NCI-H526 (cell line): ENCODE data around the gene SLC25A43.
"Not testable (repeated sequence)": the region's sequence is repeated elsewhere in the genome, so short reads cannot be mapped to it uniquely, and the experiment has no call there.

Experiments
- DNase-seq, 2 experiments: peaks; one replicate each; lab custom pipeline; 2025; lab: John Stamatoyannopoulos, UW

Gene SLC25A43

DNA sequence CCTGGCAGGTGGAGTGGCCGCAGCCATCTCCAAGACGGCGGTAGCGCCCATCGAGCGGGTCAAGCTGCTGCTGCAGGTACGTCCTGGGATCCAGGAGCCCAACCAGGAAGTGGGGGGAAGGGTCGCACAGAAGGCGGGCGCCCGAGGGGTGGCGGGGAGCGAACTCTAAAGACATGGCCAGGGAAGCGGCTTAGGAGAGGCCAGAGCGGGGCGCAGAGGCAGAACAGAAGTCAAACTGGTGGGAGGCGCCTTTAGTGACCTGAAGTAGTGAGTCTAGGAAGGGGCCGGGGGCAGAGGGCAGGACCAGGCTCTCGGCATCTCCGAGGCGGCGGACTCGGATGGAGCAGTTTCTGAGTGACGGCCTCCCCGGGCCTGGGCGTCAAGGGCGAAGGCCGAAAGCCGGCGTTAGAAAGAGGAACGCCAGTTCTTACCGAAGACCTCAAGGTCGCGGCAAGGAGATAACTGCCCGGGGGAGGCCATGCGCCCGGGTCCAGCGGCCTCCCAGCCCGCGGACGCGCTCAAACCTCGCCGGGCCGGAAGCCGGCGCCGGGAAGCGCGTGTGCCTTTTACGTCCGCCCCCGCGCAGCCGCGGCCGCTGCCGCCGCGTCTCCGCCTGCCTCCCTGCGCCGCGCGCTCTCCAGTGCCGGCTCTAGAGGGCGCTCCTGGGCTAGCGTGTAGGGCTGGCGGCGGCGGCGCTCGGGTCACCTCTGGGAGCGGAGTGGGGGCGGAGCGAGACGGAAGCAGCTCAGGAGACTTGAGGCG is 69.6 kb downstream of the SLC25A43 start:
- DNase-seq, result peak; percentile 43 to 86

DNA sequence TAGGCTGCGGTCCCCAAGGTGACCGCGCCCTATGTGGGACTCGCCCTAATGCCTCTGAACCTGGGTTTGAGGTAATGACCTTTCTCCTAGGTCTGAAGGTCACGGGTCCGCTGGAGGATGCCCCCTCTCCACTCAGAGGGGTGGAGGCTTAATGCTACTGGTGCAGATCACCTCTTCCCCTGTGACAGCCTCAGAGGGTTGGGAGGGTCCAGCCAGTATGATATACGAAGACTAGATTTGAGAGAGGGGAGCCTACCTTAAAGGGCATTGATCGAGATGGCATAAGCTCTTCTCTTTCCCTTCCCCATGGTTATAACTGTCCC is 70.1 kb downstream of the SLC25A43 start:
- no peak for DNase-seq

DNA sequence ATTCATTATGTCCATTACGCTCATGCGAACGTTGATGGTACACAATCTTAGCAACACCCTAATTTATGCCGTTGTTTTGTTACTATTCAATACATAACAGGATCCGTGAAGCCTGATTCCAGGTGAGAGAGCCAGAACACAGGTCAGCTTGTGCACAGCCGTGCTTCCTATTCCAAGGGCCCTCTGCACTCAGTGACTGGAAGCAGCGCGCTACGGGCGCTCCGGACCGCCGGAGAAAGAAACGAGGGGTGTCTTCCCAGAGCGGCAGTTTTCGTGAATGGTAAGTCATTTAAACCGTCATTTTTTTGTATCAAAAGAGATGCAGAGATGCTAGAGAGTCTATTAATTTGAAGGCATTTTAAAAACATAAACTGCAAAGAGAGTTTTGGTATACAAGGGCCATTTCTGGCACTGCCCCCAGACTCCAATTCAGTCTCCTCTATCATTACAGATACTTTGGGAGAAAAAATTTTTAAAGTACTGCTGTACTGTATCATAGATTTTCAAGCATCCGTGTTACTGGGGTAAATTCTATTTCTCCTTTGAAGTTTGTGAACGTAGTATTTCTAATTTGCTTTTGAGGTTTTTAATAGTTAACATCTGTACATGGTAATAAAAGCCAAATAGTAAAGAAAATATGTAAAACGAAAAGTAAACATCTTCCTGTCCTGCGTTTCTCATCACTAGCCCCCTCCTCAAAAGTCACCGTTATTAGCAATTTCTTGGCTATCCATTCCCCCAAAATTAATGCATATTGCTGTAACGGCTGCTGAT is 75.7 kb downstream of the SLC25A43 start:
- no peak for DNase-seq

DNA sequence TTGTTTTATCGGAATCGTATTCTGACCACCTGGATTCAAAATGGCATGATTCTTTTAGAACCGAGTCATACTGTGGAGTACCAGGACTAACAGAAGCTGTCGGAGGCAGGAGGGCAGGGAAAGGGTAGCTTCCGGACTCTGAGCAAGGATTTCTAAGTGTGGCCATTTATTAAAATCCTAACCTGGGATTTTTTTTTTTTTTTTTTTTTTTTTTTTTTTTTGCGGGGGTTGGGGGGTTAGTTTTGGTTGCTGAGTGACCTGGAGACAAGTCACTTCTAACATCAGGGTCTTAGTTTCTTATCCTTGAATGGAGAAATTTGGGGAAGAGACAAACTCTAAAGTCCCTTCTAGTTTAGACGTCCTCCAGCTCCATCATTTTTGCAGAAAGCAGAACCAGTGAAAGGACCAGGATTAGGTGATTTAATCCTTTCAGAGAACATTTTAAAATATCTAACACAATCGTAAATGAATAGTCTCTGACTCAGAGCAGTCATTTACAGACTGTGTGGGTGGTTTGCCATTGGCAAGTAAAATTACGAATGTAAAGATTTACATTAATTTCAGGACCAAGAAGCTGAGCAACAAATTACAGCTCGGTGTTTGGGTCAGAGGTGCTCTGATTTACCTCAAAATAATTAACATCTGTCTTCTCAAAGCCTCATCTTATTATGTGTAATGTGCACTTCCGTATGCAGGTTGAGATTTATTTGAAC is 76.4 kb downstream of the SLC25A43 start:
- no peak for DNase-seq

DNA sequence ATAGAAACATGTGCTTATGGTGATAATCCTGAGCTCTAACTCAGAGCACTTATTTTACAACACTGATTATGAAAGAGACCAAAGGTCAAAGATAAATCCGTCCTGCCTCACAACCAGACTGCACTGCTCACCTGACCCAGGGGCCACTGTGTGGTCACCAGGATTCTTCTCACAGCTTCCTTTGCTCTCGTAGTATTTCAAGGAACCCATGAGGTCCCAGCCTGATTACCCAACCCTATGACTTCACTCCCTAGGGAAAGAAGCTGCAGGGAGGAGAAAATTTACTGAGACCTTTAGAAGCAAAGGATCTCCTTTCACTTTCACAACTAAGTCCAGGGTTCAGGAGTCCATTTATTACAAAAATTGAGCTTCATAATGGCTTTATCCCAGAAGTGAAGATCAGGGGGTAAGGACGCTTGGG is 78.7 kb downstream of the SLC25A43 start:
- DNase-seq, result no peak

DNA sequence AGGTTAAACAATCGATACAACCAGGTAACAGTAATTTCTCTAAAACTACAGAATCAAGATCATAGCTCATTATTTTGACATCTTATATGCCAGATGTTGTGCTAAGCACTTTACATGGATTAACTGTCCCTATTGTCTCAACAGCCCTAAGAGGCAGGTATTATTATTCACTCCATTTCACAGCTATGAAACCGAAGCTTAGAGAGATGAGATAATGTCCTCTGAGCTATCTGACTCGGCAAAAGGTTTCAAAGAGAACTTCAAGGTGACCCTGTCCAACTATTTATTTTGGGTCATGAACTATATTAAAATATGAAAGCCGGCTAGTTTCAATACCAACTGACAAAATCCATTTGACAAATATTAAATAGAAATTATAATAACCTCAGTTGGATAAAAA is 79.4 kb downstream of the SLC25A43 start:
- DNase-seq, result no peak

DNA sequence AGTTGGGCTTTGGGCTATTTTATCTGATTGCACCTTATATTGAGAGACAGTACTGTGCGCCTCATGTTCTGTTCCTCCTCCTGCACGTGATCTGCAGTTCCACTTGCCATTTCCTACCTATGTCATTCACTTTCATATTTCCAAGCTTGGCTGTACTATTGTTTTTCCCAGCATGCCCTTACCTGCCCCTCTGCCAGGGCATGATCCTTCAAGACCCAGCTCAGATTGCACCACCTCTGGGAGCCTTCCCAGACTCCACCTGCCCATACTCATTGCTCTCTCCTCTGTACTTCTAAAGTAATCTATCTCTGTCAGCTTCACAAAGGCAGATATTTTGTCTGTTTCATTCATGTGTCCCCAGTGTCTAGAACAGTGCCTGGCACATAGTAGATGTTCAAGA is 80.7 kb downstream of the SLC25A43 start:
- DNase-seq, result no peak

DNA sequence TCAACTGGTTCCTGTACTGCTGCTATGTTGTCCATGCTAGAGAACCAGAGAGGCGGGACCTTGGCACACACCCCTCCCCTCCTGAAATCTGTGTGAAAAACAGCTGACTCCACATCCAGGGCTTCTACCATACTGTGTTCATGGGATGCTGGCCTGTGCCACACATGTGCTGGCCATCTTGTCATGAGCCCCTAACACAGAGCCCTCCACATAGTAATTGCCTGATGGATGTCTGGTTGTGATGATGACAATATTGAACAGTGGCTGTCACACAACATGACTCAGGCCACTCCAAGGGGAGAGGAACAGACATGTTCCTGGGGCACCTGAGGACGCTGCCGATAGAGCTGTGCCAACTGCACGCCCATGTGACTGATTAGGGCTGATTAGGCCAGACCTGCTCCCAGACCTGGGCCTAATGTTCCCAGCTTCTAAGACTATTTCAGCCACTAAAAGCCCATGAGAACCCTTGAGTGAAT is 82.2 kb downstream of the SLC25A43 start:
- DNase-seq, result no peak

DNA sequence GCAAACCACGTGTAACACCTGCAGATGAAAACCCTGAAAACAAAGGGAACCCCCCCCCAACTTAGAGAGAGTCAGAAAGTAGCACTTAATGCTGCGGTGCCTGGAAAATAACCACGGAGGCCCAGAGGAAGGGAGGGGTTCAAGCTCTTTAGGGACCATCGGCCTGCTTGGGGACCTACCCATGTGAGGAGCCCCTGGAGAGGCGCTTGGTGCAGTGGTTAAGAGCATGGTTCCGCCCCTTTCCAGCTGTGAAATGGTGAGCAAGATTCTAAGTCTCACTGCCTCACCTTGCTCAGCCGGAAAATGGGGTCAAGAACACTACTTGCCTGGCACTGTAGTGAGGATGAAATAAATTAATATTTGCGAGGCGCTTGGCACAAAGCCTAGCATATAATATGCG is 82.9 kb downstream of the SLC25A43 start:
- no peak for DNase-seq

DNA sequence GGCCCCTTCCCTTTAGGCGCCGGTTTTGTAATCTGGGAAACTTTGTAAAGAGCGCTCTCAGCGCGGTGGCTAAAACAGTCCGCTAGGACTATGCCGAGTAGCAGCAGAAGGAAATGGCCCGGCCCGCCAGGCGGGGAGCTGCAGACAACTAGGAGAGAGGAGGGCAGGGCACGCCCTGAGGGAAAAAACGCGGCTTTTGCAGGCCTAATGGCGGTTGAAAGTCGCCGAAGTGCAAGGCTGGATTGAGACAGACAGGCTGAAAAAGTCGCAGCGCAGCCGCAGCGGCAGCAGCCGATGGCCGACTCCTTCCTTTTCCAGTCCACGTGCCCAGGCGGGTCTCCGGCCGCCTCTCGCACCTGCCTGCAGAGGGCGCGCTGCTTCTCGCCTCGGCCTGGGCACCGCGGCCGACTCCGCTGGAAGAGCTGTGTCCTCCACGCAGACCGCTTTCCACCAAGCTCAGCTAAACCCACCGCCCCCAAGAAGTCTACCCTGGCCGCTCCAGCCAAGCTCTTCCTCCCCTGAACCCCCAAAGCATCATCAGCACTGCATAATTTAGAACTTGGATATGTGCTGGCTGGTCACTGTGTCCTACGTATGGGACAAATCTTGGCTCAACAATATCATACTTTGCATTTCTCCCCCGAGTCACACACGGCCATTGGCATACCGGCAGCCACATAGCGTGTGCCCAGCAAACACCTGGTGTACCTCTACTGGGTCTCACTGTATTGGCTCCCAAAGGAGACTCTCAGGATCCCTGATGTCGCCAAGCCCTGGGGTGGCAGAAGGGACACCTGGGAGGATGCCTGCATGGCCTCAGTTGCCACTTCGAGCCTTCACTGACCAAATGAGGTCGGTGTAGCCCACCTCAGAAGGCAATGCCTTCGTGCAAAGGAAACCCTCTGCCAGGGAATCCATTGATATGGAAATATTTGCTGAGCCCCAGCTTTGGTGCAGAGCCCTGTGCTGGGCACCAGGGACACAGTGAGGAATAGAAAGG is 83.6 kb downstream of the SLC25A43 start:
- peak in 1 of 2 experiments; percentile 75 for DNase-seq

DNA sequence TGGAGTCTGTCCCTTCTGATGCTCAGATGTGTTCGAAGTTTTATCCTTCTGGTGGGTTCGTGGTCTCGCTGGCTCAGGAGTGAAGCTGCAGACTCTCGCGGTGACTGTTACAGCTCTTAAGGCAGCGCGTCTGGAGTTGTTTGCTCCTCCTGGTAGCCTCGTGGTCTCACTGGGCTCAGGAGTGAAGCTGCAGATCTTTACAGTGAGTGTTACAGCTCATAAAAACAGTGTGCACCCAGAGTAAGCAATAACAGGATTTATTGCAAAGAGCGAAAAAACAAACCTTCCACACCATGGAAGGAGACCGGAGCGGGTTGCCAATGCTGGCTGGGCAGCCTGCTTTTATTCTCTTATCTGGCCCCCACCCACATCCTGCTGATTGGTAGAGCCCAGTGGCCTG is 87.6 kb downstream of the SLC25A43 start:
- no peak for DNase-seq

DNA sequence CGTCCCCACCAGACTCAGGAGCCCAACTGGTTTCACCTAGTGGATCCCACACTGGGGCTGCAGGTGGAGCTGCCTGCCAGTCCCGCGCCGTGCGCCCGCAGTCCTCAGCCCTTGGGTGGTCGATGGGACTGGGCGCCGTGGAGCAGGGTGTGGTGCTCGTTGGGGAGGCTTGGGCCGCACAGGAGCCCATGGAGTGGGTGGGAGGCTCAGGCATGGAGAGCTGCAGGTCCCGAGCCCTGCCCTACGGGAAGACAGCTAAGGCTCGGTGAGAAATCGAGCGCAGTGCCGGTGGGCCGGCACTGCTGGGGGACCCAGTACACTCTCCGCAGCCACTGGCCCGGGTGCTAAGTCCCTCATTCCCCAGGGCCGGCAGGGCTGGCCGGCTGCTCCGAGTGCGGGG is 88.6 kb downstream of the SLC25A43 start:
- not testable (repeated sequence) for DNase-seq

DNA sequence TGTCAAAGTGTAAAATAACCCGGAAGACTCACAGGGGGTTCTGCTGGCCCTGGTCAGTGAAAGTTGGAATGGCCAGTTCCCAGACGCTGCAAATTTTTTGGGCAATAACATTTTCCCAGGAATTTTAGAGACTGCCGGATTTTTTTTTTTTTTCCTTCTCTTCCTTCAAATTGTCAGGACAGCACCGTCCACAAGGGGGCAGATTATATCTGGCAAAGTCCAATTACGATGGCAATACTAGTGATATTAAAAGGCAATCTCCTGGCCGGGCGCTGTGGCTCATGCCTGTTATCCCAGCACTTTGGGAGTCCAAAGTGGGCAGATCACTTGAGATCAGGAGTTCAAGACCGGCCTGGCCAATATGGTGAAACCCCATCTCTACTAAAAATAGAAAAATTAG is 89.6 kb downstream of the SLC25A43 start:
- peak; percentile 16 to 65 for DNase-seq

DNA sequence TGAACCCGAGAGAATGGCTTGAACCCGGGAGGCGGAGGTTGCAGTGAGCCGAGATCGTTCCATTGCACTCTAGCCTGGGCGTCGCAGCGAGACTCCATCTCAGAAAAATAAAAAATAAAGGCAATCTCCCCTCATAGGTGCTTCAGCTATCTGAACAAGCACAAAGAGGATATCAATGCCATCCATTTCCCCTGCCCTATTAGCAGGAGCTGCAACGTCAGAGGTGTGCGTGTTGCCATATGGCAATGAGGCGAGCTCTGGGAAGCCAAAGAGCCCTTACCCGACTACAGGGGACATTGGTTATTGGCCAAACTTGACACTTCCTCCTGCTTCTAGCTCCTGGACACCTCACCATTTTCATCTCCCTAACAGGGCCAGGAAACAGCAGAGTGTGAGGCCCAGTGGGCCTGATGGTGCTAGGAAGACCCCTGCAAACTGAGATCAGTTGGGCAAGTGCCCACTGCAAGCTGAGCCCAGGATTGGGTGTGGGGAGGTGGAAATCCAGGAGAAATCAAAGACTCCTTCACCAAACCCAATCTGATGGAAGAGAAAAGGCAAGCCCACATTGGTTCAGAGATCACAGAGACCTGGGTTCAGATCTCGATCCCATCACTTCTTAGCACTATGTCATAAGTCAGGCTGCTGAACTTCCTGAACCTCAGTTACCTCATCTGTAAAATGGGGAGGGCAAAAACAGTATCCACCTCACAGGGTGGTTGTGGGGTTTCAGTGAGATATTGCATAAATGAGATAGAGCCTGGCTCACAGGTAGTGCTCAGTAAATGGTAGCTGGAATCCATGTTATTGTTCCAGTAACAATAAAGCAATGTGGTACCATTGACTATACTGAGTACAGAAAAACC is 90.3 kb downstream of the SLC25A43 start:
- DNase-seq, result no peak

DNA sequence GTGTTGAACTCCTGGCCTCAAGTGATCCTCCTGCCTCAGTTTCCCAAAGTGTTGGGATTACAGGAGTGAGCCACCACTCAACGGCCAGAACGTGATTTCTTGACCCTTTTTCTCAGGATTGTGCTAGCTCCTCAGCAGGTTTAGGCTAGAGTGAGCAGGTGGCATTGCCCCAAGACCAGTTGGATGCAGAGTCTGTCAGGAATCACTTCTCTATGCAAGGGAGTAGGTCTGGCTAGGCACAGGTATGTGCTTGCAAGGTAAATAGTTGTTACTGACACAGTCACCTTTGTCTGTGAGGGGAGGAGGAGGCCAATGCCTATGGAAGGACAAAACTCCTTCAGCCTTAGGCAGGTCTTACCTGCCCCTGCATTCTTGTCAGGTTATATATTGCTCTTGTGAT is 93.3 kb downstream of the SLC25A43 start:
- no peak for DNase-seq

DNA sequence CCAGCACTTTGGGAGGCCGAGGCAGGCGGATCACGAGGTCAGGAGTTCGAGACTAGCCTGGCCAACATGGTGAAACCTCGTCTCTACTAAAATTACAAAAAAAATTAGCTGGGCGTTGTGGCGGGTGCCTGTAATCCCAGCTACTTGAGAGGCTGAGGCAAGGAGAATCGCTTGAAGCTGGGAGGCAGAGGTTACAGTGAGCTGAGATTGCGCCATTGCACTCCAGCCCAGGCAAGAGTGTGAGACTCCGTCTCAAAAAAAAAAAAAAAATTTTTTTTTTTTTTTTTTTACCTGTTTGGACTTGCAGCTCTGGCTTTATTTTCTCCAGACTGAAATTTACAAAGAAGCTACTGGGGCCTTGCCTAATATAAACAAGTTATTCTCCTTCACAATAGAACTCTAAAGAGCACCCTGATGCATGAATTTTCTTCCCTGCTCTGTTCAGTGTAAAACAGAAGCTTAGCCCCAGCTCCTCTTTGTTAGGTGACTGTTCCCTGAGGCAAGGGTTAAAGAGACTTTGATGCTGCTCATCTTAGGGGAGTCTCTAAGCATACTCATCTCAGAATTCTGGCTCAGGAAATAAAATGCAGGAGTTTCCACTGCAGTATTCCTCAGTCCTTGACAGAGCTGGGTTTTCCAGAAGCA is 94.8 kb downstream of the SLC25A43 start:
- DNase-seq, result not testable (repeated sequence)

DNA sequence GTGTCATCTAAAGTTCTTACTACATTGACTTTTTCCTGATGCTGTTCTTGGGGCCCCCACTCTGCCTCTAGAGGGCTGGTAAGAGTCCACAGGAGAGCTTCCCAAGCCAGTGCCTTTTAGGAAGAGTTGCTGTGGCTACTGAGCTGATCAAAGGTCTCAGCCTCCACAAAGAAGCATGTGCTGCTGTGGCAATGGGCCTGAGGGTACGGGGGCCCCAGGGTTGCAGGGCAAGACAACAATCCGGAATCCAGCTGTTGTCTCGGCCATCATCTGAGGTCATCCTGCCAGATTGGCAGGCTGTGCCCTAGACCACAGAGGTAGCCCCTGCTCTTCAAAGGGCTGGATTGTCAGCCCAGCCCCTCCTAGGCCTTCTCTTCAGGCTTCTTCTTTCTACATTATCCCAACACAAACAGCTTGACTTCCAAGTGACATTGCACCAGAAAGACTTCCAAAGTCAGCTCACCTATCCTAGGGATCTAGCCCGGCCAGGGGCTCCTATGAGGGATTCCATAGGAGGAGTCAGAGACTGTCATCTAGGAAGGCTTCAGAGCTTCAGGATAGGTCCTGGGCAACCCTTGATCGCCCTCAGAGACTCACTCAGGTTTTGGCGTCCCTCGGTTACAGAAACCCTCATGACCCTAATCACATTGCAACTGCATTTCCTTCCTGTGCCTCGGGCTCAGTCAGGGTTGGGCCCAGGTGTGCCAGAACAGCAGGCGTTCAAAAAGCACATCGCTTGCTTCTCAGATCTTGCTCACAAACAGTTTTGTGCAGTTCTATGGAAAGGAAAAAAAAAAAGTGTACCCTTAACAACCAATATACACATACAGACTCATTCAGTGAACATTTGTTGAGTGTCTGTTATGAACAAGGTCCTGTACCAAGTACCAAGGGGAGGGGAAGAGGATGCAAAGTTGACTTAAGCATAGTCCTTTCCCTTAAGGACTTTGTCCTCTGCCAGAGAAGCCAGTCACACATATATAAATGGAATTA is 96.9 kb downstream of the SLC25A43 start:
- no peak for DNase-seq

DNA sequence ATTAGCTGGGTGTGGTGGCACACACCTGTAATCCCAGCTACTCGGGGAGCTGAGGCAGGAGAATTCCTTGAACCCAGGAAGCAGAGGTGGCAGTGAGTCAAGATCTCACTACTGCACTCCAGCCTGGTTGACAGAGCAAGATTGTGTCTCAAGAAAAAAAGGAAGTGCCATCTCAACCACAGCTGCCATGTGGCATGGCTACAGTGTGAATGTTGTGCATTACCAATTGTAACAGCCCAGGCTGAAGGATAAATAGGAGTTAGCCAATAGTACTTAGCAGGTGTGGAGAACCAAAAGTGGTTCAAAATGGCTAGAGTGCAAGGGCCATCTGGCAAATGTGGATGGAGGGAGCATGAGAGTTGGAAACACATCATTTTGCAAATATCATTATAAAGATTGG is 98.0 kb downstream of the SLC25A43 start:
- no peak for DNase-seq
